Measurements from ENCODE around the gene ADAMTS14. TPM values are rescaled to one million over a fixed set of nuclear protein-coding genes. Genes with fewer than 3 reads are reported as not detected.

The ADAMTS14 gene
- total RNA-seq, 2 experiments from 2014 or later, result not detected

DNA sequence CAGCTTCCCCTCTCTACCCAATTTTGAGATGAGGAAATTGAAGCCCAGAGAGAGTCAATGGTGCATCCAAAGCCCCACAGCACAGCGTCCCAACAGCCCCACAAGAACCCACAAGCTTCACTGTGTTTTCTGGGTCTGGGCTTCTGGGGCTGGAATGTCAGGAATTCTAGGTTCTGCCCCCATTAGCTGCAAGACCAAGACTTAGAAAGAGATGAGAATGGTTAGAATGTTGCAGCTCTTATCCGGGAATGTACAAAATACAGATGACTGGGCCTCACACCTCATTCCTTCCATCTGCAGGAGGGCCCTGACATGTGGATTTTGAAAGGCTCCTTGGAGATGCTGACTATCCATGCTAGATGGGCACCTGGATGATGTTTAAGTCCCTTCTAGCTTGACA lies 137.4 kb downstream of the ADAMTS14 start:
- H3K4me3 Mint-ChIP-seq, result no peak overlapping the region
- H3K27me3 Mint-ChIP-seq, result peaks cover 7% of the 10 kb centered on the region
- no peak overlapping the region for H3K27ac Mint-ChIP-seq
- DNase-seq, result no peak
- H3K9me3 Mint-ChIP-seq, result no peaks in the 10 kb centered on the region
- intact Hi-C loops (cut with micrococcal nuclease), result no loop called here
- H3K36me3 Mint-ChIP-seq, result no peaks in the 10 kb centered on the region
- ChIA-PET POLR2A (no interaction called here), CTCF (interaction anchor here (0.6 kb wide), 1 partner anchor 261 kb away, joined by 3 read pairs; no protein-coding TSS in a partner anchor)
- H3K4me1 Mint-ChIP-seq (ENCODE audit: low read depth), result peaks cover 11% of the 10 kb centered on the region

- ChIA-PET CTCF (interaction anchor here (1.1 kb wide), 1 partner anchor 37 kb away, joined by 3 read pairs; no protein-coding TSS in a partner anchor), POLR2A (no interaction called here)
- no peak for DNase-seq
- no peak overlapping the region for H3K27ac Mint-ChIP-seq
- no peaks in the 10 kb centered on the region for H3K36me3 Mint-ChIP-seq
- intact Hi-C loops (cut with micrococcal nuclease), result no loop called here
- peaks cover 16% of the 10 kb centered on the region for H3K4me1 Mint-ChIP-seq (ENCODE audit: low read depth)
- H3K27me3 Mint-ChIP-seq, result no peaks in the 10 kb centered on the region
- no peaks in the 10 kb centered on the region for H3K9me3 Mint-ChIP-seq
- no peak overlapping the region for H3K4me3 Mint-ChIP-seq
These were observed 138.7 kb downstream of the ADAMTS14 start for GRCh38 chr10:70810967-70811366.

DNA sequence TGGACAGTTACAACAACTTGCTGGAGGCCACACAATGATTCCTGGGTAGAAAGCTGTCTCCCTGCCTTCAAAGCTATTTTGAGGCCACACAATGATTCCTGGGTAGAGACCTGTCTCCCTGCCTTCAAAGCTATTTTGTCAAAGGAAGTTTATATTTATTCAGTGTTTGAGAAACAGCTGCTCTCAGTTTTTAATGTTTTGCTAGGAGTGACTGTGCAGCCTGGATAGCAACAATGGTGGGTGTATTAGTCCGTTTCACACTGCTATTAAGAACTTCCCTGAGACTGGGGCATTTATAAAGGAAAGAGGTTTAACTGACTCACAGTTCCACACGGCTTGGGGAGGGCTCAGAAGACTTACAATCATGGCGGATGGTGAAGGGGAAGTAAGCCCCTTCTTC lies 139.6 kb downstream of the ADAMTS14 start:
- no peak overlapping the region for H3K4me3 Mint-ChIP-seq
- CTCF ChIA-PET, result interaction anchor here (2.5 kb wide), 1 partner anchor 66 kb away, joined by 13 read pairs; no protein-coding TSS in a partner anchor
- POLR2A ChIA-PET, result no interaction called here
- peaks cover 19% of the 10 kb centered on the region for H3K4me1 Mint-ChIP-seq (ENCODE audit: low read depth)
- H3K27me3 Mint-ChIP-seq, result no peaks in the 10 kb centered on the region
- no peak for DNase-seq
- H3K27ac Mint-ChIP-seq, result no peak overlapping the region
- H3K9me3 Mint-ChIP-seq, result no peaks in the 10 kb centered on the region
- peaks cover 5% of the 10 kb centered on the region for H3K36me3 Mint-ChIP-seq
- intact Hi-C loops (cut with micrococcal nuclease), result no loop called here

Other genes with a start within 250 kb of the ADAMTS14 start
- not detected for gene NODAL, start 230.8 kb upstream of the ADAMTS14 start, total RNA-seq
- gene PALD1, start 193.7 kb upstream of the ADAMTS14 start, total RNA-seq, result under 1 TPM; 0.41 to 0.48 TPM
- gene PRF1, start 69.8 kb upstream of the ADAMTS14 start, total RNA-seq, result 10 to 100 TPM; 32.4 to 32.6 TPM
- gene TBATA, start 112.9 kb downstream of the ADAMTS14 start, total RNA-seq, result not detected
- 10 to 100 TPM; 65.6 to 67.0 TPM for gene SGPL1, start 143.4 kb downstream of the ADAMTS14 start, total RNA-seq
- 10 to 100 TPM; 53.4 to 56.7 TPM for gene PCBD1, start 216.1 kb downstream of the ADAMTS14 start, total RNA-seq